H1 (cell line): Measurements from ENCODE around the gene CENPB. TPM values are rescaled to one million over a fixed set of nuclear protein-coding genes. Genes with fewer than 3 reads are reported as not detected.
A peak's percentile ranks its signal among the peaks of the same experiment; 100 is the strongest.

Source experiments
- CTCF ChIA-PET: fragments of 300-600 bp; sonication (Branson Sonifier 250); formaldehyde crosslinking; loops from one replicate; lab custom pipeline; 2021; ENCODE audit not compliant: partially characterized antibody; lab: Charles Lee
- POLR2A ChIA-PET: fragments of 300-600 bp; sonication (Branson Sonifier 250); formaldehyde crosslinking; loops from one replicate; lab custom pipeline; 2021; ENCODE audit warnings: inconsistent platforms; ENCODE audit not compliant: partially characterized antibody; lab: Charles Lee
- DNase-seq, 2 experiments: peaks; one replicate each; pipeline versions ENCODE4 v3.0.0 to v3.0.0-alpha.2; 2010 to 2022; ENCODE audit warnings: low spot score in 2 of 2, low read depth in 1 of 2, mixed read lengths in 1 of 2
- FAIRE-seq: peaks from 2 replicates; lab custom pipeline; 2011; peaks lifted over from hg19 to GRCh38; lab: Jason Lieb, UNC
- H2AFZ ChIP-seq: 2 replicates; pipeline ENCODE4 v1.8.1; 2012; ENCODE audit warnings: low read length, inconsistent platforms
- H2AK5ac ChIP-seq: 2 replicates; pipeline ENCODE4 v1.6.1; 2013; ENCODE audit warnings: low read depth, low read length
- H2BK120ac ChIP-seq: replicated peaks from 2 replicates; pipeline ENCODE3; 2013; ENCODE audit warnings: low read depth, low read length, inconsistent platforms
- H2BK12ac ChIP-seq: 2 replicates; pipeline ENCODE4 v1.6.1; 2013; ENCODE audit warnings: low read depth, low read length
- H2BK15ac ChIP-seq: 2 replicates; pipeline ENCODE4 v1.6.1; 2013; ENCODE audit warnings: low read length
- H2BK20ac ChIP-seq: 2 replicates; pipeline ENCODE4 v1.6.1; 2013; ENCODE audit warnings: low read length
- H2BK5ac ChIP-seq: 2 replicates; pipeline ENCODE4 v1.6.1; 2013; ENCODE audit warnings: low read depth, low read length
- H3K14ac ChIP-seq: 2 replicates; pipeline ENCODE4 v1.6.1; 2013; ENCODE audit warnings: inconsistent platforms; ENCODE audit not compliant: insufficient read length
- H3K18ac ChIP-seq: 2 replicates; pipeline ENCODE4 v1.6.1; 2013; ENCODE audit warnings: low read length; ENCODE audit errors: extremely low read depth
- H3K23ac ChIP-seq: 2 replicates; pipeline ENCODE4 v1.6.1; 2013; ENCODE audit warnings: inconsistent platforms; ENCODE audit not compliant: insufficient read length
- H3K23me2 ChIP-seq: 2 replicates; pipeline ENCODE4 v1.6.1; 2013; ENCODE audit warnings: low read depth, low read length
- H3K27ac ChIP-seq: 2 replicates; pipeline ENCODE4 v1.6.1; 2011; ENCODE audit warnings: low read depth, low read length, inconsistent platforms
- H3K27me3 ChIP-seq, 4 experiments: replicated peaks in 1 of 4; 1 replicate in 1 of 4; 2 replicates in 3 of 4; pipeline versions ENCODE4 v1.6.1 to v1.8.1; 2011 to 2013; ENCODE audit warnings: low read length in 3 of 4, mild to moderate bottlenecking in 3 of 4, inconsistent platforms in 2 of 4, mixed read lengths in 2 of 4, moderate library complexity in 1 of 4; ENCODE audit not compliant: control insufficient read depth in 3 of 4, insufficient read depth in 3 of 4; ENCODE audit errors: extremely low read depth in 1 of 4
- H3K36me3 ChIP-seq, 4 experiments: 2 replicates each; pipeline versions ENCODE4 v1.6.1 to v1.8.1; 2011 to 2013; ENCODE audit warnings: mild to moderate bottlenecking in 4 of 4, low read length in 3 of 4, moderate library complexity in 2 of 4, control low read depth in 1 of 4, inconsistent platforms in 1 of 4; ENCODE audit not compliant: insufficient read depth in 4 of 4, control insufficient read depth in 2 of 4
- H3K4ac ChIP-seq: replicated peaks from 2 replicates; pipeline ENCODE3; 2013; ENCODE audit warnings: low read length, low read depth, mixed read lengths, inconsistent platforms; ENCODE audit not compliant: insufficient read length
- H3K4me1 ChIP-seq, 4 experiments: replicated peaks in 1 of 4; 1 replicate in 1 of 4; 2 replicates in 3 of 4; pipeline versions ENCODE4 v1.6.1 to v1.8.1; 2011 to 2013; ENCODE audit warnings: low read length in 3 of 4, inconsistent platforms in 2 of 4, mixed read lengths in 1 of 4; ENCODE audit not compliant: insufficient read depth in 4 of 4, control insufficient read depth in 3 of 4
- H3K4me2 ChIP-seq, 2 experiments: 2 replicates each; pipeline versions ENCODE4 v1.6.1 to v1.8.1; 2011 to 2013; ENCODE audit warnings: low read depth in 2 of 2, low read length in 2 of 2, control low read depth in 1 of 2, inconsistent platforms in 1 of 2, mild to moderate bottlenecking in 1 of 2; ENCODE audit not compliant: insufficient read depth in 1 of 2
- H3K4me3 ChIP-seq, 4 experiments: fragments of 200-600, 300-600 bp in 1 of 4; sonication (generic), shearing (Covaris generic), sonication (Bioruptor Twin) in 1 of 4; 2 replicates each; pipeline versions ENCODE4 v1.5.1 to v1.8.1; 2011 to 2016; ENCODE audit warnings: low read length in 4 of 4, low read depth in 3 of 4, control low read depth in 2 of 4, inconsistent platforms in 2 of 4, mild to moderate bottlenecking in 2 of 4, mixed read lengths in 1 of 4, moderate library complexity in 1 of 4; ENCODE audit not compliant: insufficient read depth in 2 of 4; ENCODE audit errors: extremely low read depth in 1 of 4
- H3K56ac ChIP-seq: replicated peaks from 2 replicates; pipeline ENCODE3; 2013; ENCODE audit warnings: low read depth, mild to moderate bottlenecking, mixed read lengths, low read length, inconsistent platforms; ENCODE audit not compliant: insufficient read length
- H3K79me1 ChIP-seq: 2 replicates; pipeline ENCODE4 v1.6.1; 2013; ENCODE audit warnings: low read depth, low read length, control low read depth
- H3K79me2 ChIP-seq, 2 experiments: 2 replicates each; pipeline versions ENCODE4 v1.6.1 to v1.8.1; 2012 to 2013; ENCODE audit warnings: low read length in 2 of 2, mild to moderate bottlenecking in 2 of 2, inconsistent platforms in 1 of 2; ENCODE audit not compliant: insufficient read depth in 2 of 2, control insufficient read depth in 1 of 2
- H3K9ac ChIP-seq, 4 experiments: replicated peaks in 1 of 4; 1 replicate in 1 of 4; 2 replicates in 3 of 4; pipeline versions ENCODE4 v1.6.1 to v1.8.1; 2011 to 2013; ENCODE audit warnings: low read depth in 3 of 4, low read length in 3 of 4, control low read depth in 2 of 4, mild to moderate bottlenecking in 2 of 4, moderate library complexity in 2 of 4, inconsistent platforms in 1 of 4; ENCODE audit errors: extremely low read depth in 1 of 4
- H3K9me3 ChIP-seq, 2 experiments: 2 replicates each; pipeline versions ENCODE4 v1.6.1 to v1.8.1; 2012 to 2013; ENCODE audit warnings: mild to moderate bottlenecking in 2 of 2, moderate library complexity in 2 of 2, control low read depth in 1 of 2, inconsistent platforms in 1 of 2, low read depth in 1 of 2, low read length in 1 of 2, mixed read lengths in 1 of 2; ENCODE audit not compliant: insufficient read depth in 2 of 2
- H4K20me1 ChIP-seq, 2 experiments: replicated peaks in 1 of 2; 2 replicates each; pipeline versions ENCODE3 to v1.8.1; 2011 to 2013; ENCODE audit warnings: inconsistent platforms in 2 of 2, low read length in 2 of 2, mild to moderate bottlenecking in 1 of 2; ENCODE audit not compliant: insufficient read depth in 2 of 2, control insufficient read depth in 1 of 2
- H4K5ac ChIP-seq: 2 replicates; pipeline ENCODE4 v1.6.1; 2013; ENCODE audit warnings: low read length, low read depth, mixed read lengths, inconsistent platforms; ENCODE audit not compliant: insufficient read length
- H4K8ac ChIP-seq: 2 replicates; pipeline ENCODE4 v1.8.0; 2013; ENCODE audit warnings: mild to moderate bottlenecking, moderate library complexity, low read length, inconsistent platforms; ENCODE audit not compliant: insufficient read depth; ENCODE audit errors: extremely low read depth
- H4K91ac ChIP-seq: replicated peaks from 2 replicates; pipeline ENCODE3; 2013; ENCODE audit warnings: low read length, mixed read lengths, inconsistent platforms; ENCODE audit not compliant: insufficient read length
- EGR1 ChIP-seq: IDR thresholded peaks from 2 replicates; pipeline ENCODE4 v1.6.1; 2011; ENCODE audit warnings: low read depth, low read length, borderline replicate concordance
- RNF2 ChIP-seq: fragments of 200-900, 300-1000 bp; sonication (generic); IDR thresholded peaks from 2 replicates; pipeline ENCODE4 v1.7.1; 2016; ENCODE audit warnings: borderline replicate concordance, low read depth, mild to moderate bottlenecking, antibody characterized with exemption, low read length; ENCODE audit not compliant: poor library complexity, severe bottlenecking; ENCODE audit errors: missing control alignments
- WGBS, 2 experiments: shearing (Covaris generic) in 1 of 2; methylation state at CpG; one replicate each; pipeline versions ENCODE4 v1.1.6 to v1.1.7; 2013 to 2015; ENCODE audit warnings: low lambda C conversion rate in 2 of 2, mixed read lengths in 2 of 2, inconsistent platforms in 1 of 2, low coverage in 1 of 2, missing lambda C conversion rate in 1 of 2; ENCODE audit not compliant: insufficient replicate concordance in 2 of 2, insufficient coverage in 1 of 2, insufficient read length in 1 of 2; ENCODE audit errors: extremely low coverage in 1 of 2, missing lambda C conversion rate in 1 of 2; 5-methylcytosine and 5-hydroxymethylcytosine counted together
- polyA plus RNA-seq, 7 experiments: library from polyadenylated mRNA; depleted of rRNA in 3 of 7; stranded (reverse) in 5 of 7; unstranded in 2 of 7; fragments of >200 nt in 5 of 7; fragments of 200-250 nt in 2 of 7; gene quantifications; 1 replicate in 5 of 7; 2 replicates in 1 of 7; 4 replicates in 1 of 7; pipeline versions ENCODE4 v1.2.1 to v1.2.3, GENCODE V29; 2011 to 2013; ENCODE audit warnings: missing spikeins in 2 of 7, mixed read lengths in 2 of 7
- total RNA-seq: library from RNA; stranded (reverse); fragmentation: NEBNext Ultra II Directional; extraction: Animal tissue kit (Norgen Biotek cat#: 25700); gene quantifications from 2 replicates; pipeline ENCODE4 v1.2.1, GENCODE V29; 2021
- TF ChIP-seq, protein P1 (sequence below): IDR thresholded peaks from 2 replicates; pipeline ENCODE4 v1.6.1; 2012; ENCODE audit warnings: low read length, inconsistent platforms

Gene CENPB
- total and polyA plus RNA-seq, 2 of the 8 experiments (the other 6 are each of a cell fraction or from before 2014, with no cell fraction given), result 17.7 to 51.6 TPM

DNA sequence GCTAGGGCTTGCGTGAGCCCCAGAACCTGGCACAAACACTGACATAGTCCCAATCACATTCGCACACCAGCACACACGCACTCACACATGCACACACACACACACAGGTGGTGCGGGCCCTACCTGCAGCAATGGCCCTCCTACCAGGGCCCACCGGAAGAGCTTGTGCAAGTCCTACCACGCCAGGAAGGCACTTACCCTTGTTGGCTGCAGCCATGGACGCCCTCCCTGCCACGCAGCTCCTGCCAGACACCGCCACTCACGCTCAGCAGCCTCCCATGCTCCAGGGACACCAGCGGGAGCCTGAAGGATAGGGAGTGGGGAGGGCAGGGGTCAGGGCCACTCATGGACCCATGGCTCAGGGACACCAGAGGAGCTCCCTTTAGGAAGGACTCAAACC lies 26.7 kb downstream of the CENPB start:
- Histone ChIP-seq H4K5ac (no peak overlapping the region), H2BK15ac (no peak overlapping the region), H3K4me1 (no peaks in the 10 kb centered on the region), H3K23ac (no peak overlapping the region), H4K8ac (no peak overlapping the region), H3K18ac (no peak overlapping the region), H3K79me2 (peaks cover 0 to 8% of the 10 kb centered on the region in 2 experiments; a peak in 1 of 4 replicates), H3K79me1 (peaks cover 15% of the 10 kb centered on the region), H2BK120ac (no peak overlapping the region)
- TF ChIP-seq, protein P1, sequence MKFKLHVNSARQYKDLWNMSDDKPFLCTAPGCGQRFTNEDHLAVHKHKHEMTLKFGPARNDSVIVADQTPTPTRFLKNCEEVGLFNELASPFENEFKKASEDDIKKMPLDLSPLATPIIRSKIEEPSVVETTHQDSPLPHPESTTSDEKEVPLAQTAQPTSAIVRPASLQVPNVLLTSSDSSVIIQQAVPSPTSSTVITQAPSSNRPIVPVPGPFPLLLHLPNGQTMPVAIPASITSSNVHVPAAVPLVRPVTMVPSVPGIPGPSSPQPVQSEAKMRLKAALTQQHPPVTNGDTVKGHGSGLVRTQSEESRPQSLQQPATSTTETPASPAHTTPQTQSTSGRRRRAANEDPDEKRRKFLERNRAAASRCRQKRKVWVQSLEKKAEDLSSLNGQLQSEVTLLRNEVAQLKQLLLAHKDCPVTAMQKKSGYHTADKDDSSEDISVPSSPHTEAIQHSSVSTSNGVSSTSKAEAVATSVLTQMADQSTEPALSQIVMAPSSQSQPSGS, result no peak
- no peak for TF ChIP-seq RNF2
- TF ChIP-seq EGR1, result no peak
- TF ChIP-seq, all 59 proteins: peak for 0
- no peaks in the 10 kb centered on the region for H3K27me3 ChIP-seq
- no peak overlapping the region for H2BK12ac ChIP-seq
- no peak overlapping the region for H3K4ac ChIP-seq
- H3K9me3 ChIP-seq, result no peaks in the 10 kb centered on the region
- no peak overlapping the region for H3K27ac ChIP-seq
- no peaks in the 10 kb centered on the region for H3K23me2 ChIP-seq
- no peak for FAIRE-seq
- H4K91ac ChIP-seq, result no peak overlapping the region
- no peak overlapping the region for H3K9ac ChIP-seq
- CTCF ChIA-PET, result interaction anchor here (0.9 to 18.6 kb wide), 8 partner anchors 3 to 83 kb away, joined by 3 to 277 read pairs (median 8); partner anchors contain the start of genes ADISSP and HSPA12B
- no peak overlapping the region for H2BK20ac ChIP-seq
- H2AFZ ChIP-seq, result no peak overlapping the region
- no peak overlapping the region for H3K56ac ChIP-seq
- no peak for DNase-seq
- POLR2A ChIA-PET, result interaction anchor here (0.7 to 1.2 kb wide), 4 partner anchors 9 to 40 kb away, joined by 3 to 5 read pairs (median 4); no protein-coding TSS in a partner anchor
- H3K4me3 ChIP-seq, result no peak overlapping the region
- 94% methylated on average over 11 of the region's 11 CpGs; no CpG with 5 or more reads in 1 of the 2 experiments for WGBS, 2 experiments
- H4K20me1 ChIP-seq, result peaks cover 6 to 20% of the 10 kb centered on the region in 2 experiments
- H3K36me3 ChIP-seq, result peaks cover 0 to 15% (median 2%) of the 10 kb centered on the region in 4 experiments; a peak in 5 of 8 replicates
- H3K14ac ChIP-seq, result no peak overlapping the region
- H2AK5ac ChIP-seq, result no peak overlapping the region
- no peak overlapping the region for H3K4me2 ChIP-seq
- peak overlapping the region; percentile 78; the same call in 1 of the 2 replicates for H2BK5ac ChIP-seq
